Measurements from ENCODE around the gene MTX2.

The MTX2 gene

DNA sequence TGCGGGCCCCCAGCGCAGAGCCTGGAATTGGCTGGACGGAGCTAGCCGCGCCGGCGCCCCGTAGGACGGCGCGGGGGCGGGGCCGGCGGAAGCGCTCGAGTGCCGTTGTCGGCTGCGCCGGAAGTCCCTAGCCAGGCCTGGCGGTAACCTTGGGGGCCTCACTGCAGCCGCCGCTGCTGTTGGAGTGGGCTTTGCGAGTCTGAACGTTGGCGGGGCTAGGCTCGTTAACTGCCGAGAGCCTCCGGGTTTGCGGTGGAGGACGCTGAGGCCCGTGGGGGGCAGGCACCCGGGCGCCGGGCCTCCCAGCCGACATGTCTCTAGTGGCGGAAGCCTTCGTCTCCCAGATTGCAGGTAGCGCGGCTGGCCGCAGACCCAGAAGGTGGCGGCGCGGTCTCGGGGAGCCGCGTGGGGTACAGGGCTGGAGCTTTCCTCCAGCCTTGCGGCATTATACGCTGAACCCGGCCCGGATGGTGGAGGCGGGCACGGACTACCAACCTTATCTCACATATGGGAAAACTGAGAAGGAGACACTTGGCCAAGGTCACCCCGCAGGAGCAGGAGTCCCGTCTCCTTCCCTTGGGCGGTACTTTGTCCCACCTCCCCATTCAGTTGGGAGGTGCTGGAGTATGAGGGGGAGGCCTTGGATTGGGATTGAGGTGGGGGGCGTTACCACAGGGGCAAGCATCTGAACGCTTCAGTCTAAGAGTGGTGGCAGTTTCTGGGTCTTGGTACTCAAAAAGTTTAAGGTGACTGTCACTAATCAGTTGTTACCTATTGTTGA lies at the start of gene MTX2:
MTX2 (plus strand) TSS at position 124 of the 781 bp plus-strand sequence; CDS start at position 312, 188 bp downstream.
- TF ChIP-seq, protein P1, sequence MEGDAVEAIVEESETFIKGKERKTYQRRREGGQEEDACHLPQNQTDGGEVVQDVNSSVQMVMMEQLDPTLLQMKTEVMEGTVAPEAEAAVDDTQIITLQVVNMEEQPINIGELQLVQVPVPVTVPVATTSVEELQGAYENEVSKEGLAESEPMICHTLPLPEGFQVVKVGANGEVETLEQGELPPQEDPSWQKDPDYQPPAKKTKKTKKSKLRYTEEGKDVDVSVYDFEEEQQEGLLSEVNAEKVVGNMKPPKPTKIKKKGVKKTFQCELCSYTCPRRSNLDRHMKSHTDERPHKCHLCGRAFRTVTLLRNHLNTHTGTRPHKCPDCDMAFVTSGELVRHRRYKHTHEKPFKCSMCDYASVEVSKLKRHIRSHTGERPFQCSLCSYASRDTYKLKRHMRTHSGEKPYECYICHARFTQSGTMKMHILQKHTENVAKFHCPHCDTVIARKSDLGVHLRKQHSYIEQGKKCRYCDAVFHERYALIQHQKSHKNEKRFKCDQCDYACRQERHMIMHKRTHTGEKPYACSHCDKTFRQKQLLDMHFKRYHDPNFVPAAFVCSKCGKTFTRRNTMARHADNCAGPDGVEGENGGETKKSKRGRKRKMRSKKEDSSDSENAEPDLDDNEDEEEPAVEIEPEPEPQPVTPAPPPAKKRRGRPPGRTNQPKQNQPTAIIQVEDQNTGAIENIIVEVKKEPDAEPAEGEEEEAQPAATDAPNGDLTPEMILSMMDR (conservative IDR thresholded peaks at IDR 0.05) = peak; percentile 18; the same call in 1 of the 2 replicates
- H3K27ac ChIP-seq = peak within 1 kb of the TSS; percentile 90

DNA sequence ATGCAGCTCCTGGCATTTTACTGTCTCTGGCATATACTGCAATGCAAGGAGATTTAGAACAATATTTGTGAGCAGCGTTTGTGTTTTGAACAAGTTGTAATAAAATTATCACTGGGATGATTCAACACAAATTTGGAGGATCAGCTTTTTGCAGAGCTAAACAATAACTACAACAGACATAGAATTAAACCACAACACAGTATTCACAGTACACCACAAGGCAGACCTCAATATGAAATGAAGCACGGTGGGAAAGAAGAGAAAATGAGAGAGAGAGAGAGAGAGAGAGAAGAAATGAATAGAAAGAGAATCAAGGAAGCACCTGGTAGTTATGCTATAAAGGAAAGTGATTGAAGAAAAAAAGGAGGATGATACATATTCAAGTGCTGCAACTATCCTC lies 41.4 kb upstream of the MTX2 start:
- TF ChIP-seq, protein P1 (conservative IDR thresholded peaks at IDR 0.05) = no peak
- H3K27ac ChIP-seq = no peak overlapping the region

DNA sequence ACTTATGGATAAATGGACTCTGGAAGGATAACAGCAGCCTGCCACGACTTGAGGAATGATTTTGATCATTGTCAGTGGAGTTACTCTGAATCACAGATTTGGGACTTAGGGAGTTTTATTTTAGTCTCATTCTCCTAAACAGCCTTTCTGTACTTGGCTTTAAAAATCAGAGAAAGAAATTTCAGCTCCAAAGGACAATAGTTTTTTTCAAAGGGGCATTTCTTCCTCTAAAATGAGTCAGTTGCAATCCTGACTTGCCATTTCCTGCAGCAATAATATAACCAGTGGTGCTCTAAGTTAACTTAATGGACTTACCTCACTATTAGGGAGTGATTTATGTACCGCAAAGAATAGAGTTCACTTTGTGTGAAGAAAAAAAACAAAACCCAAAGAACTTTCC lies 35.1 kb upstream of the MTX2 start:
- H3K27ac ChIP-seq = no peak overlapping the region
- TF ChIP-seq, protein P1 (conservative IDR thresholded peaks at IDR 0.05) = no peak

DNA sequence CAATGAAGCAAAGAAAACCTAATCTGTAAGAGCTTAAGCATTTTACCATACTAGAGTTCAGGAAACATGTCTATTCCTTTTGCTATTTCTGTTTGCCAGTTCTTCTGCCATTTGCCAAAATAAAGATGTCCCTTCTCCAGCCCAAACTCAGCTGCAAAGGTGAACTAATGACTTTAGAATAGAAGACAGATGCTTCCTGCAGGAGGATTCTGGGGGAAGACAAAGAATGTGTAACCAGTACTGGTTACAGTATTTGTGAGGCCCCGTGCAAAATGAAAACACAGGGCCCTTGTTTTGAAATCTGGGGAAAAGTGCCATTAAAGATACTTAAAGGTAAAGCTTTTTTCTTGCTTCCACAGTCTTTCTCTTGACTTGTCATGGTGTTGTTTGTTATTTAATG lies 34.3 kb upstream of the MTX2 start:
- TF ChIP-seq, protein P1 (conservative IDR thresholded peaks at IDR 0.05) = no peak
- no peak overlapping the region for H3K27ac ChIP-seq

- H3K27ac ChIP-seq = no peak overlapping the region
- TF ChIP-seq, protein P1 (conservative IDR thresholded peaks at IDR 0.05) = no peak
These were observed 31.8 kb upstream of the MTX2 start for GRCh38 chr2:176237456-176237855.

DNA sequence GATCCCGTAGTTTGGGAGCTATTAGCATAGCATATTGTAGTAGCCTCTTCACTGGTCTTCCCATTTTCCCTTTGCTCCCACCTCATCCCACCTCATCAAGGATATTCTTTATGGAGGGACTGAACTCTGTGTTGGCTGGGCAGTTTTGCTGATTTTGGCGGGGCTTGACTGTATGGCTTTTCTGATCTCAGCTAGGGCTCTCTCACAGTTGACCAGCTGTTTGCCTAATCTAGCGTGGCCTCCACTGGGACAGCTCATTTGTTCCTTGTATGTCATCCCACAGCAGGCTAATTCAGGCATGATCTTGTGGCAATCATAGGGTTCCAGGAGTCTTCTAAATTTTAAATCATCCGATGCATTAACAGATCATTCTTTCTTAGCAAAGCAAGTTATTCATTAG lies 30.2 kb upstream of the MTX2 start:
- no peak overlapping the region for H3K27ac ChIP-seq
- TF ChIP-seq, protein P1 (conservative IDR thresholded peaks at IDR 0.05) = no peak

- no peak overlapping the region for H3K27ac ChIP-seq
- TF ChIP-seq, protein P1 (conservative IDR thresholded peaks at IDR 0.05) = no peak
These were observed 28.9 kb upstream of the MTX2 start for GRCh38 chr2:176240301-176240700.

Data from VCaP (cell line).